HEK293 (cell line): ENCODE measurements around the gene RNF126.

ENCODE experiments used
- ELK4 ChIP-seq: IDR thresholded peaks from 2 replicates; pipeline ENCODE4 v1.6.1; 2011; ENCODE audit warnings: mild to moderate bottlenecking, low read depth, low read length, borderline replicate concordance
- PRDM6 ChIP-seq: fragments of 450-650 bp; formaldehyde crosslinking; IDR thresholded peaks from 2 replicates; pipeline ENCODE4 v1.5.1; 2017; ENCODE audit warnings: missing biosample characterization, missing genetic modification characterization
- ZBTB44 ChIP-seq: fragments of 450-650 bp; IDR thresholded peaks from 2 replicates; pipeline ENCODE4 v1.5.1; 2018; ENCODE audit warnings: missing biosample characterization, mild to moderate bottlenecking, missing genetic modification characterization
- ZNF175 ChIP-seq: fragments of 450-650 bp; formaldehyde crosslinking; IDR thresholded peaks from 2 replicates; pipeline ENCODE4 v1.5.1; 2016; ENCODE audit warnings: missing biosample characterization, missing genetic modification characterization
- ZNF521 ChIP-seq: fragments of 450-650 bp; formaldehyde crosslinking; IDR thresholded peaks from 2 replicates; pipeline ENCODE4 v1.5.1; 2017; ENCODE audit warnings: missing biosample characterization, mild to moderate bottlenecking, missing genetic modification characterization

GRCh38 chr19:647566-648284, 15.3 kb downstream of the RNF126 start:
- TF ChIP-seq PRDM6 (tag by site-specific recombination) (no peak), ZBTB44 (tag by site-specific recombination) (no peak), ELK4 (no peak), ZNF521 (no peak), ZNF175 (no peak)
